ENCODE results near the gene E2F6. TPM values are rescaled to one million over a fixed set of nuclear protein-coding genes. Genes with fewer than 3 reads are reported as not detected.

The E2F6 gene
- total and polyA plus RNA-seq, 10 of the 15 experiments (the other 5 are each of a cell fraction or from before 2014, with no cell fraction given), result 4.2 to 15.5 (median 11.3) TPM

DNA sequence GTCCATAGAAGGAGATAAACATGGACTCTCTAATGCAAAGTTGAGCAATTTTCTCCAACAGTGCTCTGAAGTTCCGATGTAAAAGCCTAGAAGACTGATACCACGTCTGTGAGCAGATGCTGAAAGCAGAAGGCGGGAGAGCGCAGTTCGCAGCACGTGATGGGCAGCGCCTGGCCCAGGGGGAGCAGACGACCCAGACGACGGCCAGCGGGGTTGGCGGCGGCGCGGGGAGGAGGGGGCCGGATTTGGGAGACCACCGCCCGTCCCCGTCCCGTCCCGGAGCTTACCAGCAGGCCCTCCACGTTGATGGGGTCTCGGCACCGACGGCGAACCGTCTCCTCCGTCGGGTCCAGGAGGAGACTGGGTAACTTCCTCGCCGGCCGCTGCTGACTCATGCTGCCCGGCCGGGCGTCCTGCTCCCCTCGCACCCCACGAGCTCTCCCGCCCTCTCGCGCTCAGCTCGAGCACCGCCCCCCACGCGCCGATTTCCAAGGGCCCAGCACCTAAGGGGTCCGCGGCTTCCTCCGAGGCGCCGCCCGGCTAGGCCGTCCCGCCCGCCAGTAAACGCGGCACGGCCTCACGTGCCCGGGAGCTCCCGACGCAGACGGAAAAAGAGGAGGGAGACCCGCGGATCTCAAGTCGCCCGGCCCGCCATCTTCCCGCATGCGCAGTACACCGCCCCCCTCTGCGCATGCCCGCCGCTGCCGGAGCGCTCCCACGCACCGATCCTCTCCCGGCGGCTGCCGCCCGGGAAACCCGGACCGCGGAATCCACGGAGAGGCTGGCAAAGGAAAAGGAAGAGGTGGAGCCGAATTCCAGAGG, at the start of gene E2F6 (continued):
- TF ChIP-seq, protein P1, sequence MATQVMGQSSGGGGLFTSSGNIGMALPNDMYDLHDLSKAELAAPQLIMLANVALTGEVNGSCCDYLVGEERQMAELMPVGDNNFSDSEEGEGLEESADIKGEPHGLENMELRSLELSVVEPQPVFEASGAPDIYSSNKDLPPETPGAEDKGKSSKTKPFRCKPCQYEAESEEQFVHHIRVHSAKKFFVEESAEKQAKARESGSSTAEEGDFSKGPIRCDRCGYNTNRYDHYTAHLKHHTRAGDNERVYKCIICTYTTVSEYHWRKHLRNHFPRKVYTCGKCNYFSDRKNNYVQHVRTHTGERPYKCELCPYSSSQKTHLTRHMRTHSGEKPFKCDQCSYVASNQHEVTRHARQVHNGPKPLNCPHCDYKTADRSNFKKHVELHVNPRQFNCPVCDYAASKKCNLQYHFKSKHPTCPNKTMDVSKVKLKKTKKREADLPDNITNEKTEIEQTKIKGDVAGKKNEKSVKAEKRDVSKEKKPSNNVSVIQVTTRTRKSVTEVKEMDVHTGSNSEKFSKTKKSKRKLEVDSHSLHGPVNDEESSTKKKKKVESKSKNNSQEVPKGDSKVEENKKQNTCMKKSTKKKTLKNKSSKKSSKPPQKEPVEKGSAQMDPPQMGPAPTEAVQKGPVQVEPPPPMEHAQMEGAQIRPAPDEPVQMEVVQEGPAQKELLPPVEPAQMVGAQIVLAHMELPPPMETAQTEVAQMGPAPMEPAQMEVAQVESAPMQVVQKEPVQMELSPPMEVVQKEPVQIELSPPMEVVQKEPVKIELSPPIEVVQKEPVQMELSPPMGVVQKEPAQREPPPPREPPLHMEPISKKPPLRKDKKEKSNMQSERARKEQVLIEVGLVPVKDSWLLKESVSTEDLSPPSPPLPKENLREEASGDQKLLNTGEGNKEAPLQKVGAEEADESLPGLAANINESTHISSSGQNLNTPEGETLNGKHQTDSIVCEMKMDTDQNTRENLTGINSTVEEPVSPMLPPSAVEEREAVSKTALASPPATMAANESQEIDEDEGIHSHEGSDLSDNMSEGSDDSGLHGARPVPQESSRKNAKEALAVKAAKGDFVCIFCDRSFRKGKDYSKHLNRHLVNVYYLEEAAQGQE (IDR thresholded peaks at IDR 0.05; ENCODE audit: low read depth, low read length), result no peak
- TF ChIP-seq ASH2L (IDR thresholded peaks at IDR 0.05; ENCODE audit: borderline replicate concordance, low read depth) (peak; percentile 76; the same call in 1 of the 2 replicates), SUZ12 (IDR thresholded peaks at IDR 0.05; ENCODE audit: unreplicated experiment) (no peak), SIX5 (IDR thresholded peaks at IDR 0.05; ENCODE audit: low read depth, low read length, severe bottlenecking) (no peak), SMARCA5 (IDR thresholded peaks at IDR 0.05) (no peak), CREM (IDR thresholded peaks at IDR 0.05; ENCODE audit: low read depth) (0 out of 2 replicates have a peak, but pooled peaks have one; percentile 13), POU2F2 (IDR thresholded peaks at IDR 0.05; ENCODE audit: borderline replicate concordance, low read depth, low read length) (no peak), CBFB (IDR thresholded peaks at IDR 0.05; ENCODE audit: low read depth) (no peak), TARDBP (IDR thresholded peaks at IDR 0.05; ENCODE audit: borderline replicate concordance) (no peak), NFYA (IDR thresholded peaks at IDR 0.05; ENCODE audit: borderline replicate concordance, low read depth, low read length) (no peak), RAD51 (IDR thresholded peaks at IDR 0.05) (no peak), NR2C2 (IDR thresholded peaks at IDR 0.05; ENCODE audit: borderline replicate concordance, control insufficient read depth, insufficient read length, low read depth) (no peak), CHD4 (IDR thresholded peaks at IDR 0.05) (no peak), ESRRA (IDR thresholded peaks at IDR 0.05; ENCODE audit: low read length) (no peak; the same call in 1 of the 2 replicates)
- TF ChIP-seq, protein P2, sequence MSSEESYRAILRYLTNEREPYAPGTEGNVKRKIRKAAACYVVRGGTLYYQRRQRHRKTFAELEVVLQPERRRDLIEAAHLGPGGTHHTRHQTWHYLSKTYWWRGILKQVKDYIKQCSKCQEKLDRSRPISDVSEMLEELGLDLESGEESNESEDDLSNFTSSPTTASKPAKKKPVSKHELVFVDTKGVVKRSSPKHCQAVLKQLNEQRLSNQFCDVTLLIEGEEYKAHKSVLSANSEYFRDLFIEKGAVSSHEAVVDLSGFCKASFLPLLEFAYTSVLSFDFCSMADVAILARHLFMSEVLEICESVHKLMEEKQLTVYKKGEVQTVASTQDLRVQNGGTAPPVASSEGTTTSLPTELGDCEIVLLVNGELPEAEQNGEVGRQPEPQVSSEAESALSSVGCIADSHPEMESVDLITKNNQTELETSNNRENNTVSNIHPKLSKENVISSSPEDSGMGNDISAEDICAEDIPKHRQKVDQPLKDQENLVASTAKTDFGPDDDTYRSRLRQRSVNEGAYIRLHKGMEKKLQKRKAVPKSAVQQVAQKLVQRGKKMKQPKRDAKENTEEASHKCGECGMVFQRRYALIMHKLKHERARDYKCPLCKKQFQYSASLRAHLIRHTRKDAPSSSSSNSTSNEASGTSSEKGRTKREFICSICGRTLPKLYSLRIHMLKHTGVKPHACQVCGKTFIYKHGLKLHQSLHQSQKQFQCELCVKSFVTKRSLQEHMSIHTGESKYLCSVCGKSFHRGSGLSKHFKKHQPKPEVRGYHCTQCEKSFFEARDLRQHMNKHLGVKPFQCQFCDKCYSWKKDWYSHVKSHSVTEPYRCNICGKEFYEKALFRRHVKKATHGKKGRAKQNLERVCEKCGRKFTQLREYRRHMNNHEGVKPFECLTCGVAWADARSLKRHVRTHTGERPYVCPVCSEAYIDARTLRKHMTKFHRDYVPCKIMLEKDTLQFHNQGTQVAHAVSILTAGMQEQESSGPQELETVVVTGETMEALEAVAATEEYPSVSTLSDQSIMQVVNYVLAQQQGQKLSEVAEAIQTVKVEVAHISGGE (CRISPR knock-in tag; IDR thresholded peaks at IDR 0.05), result no peak
- TF ChIP-seq, protein P3, sequence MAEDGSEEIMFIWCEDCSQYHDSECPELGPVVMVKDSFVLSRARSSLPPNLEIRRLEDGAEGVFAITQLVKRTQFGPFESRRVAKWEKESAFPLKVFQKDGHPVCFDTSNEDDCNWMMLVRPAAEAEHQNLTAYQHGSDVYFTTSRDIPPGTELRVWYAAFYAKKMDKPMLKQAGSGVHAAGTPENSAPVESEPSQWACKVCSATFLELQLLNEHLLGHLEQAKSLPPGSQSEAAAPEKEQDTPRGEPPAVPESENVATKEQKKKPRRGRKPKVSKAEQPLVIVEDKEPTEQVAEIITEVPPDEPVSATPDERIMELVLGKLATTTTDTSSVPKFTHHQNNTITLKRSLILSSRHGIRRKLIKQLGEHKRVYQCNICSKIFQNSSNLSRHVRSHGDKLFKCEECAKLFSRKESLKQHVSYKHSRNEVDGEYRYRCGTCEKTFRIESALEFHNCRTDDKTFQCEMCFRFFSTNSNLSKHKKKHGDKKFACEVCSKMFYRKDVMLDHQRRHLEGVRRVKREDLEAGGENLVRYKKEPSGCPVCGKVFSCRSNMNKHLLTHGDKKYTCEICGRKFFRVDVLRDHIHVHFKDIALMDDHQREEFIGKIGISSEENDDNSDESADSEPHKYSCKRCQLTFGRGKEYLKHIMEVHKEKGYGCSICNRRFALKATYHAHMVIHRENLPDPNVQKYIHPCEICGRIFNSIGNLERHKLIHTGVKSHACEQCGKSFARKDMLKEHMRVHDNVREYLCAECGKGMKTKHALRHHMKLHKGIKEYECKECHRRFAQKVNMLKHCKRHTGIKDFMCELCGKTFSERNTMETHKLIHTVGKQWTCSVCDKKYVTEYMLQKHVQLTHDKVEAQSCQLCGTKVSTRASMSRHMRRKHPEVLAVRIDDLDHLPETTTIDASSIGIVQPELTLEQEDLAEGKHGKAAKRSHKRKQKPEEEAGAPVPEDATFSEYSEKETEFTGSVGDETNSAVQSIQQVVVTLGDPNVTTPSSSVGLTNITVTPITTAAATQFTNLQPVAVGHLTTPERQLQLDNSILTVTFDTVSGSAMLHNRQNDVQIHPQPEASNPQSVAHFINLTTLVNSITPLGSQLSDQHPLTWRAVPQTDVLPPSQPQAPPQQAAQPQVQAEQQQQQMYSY (CRISPR knock-in tag; IDR thresholded peaks at IDR 0.05), result no peak
- TF ChIP-seq, protein P4, sequence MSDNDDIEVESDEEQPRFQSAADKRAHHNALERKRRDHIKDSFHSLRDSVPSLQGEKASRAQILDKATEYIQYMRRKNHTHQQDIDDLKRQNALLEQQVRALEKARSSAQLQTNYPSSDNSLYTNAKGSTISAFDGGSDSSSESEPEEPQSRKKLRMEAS (IDR thresholded peaks at IDR 0.05; ENCODE audit: low read depth, low read length), result peak; percentile 76; the same call in 1 of the 2 replicates
